ENCODE results near the gene ACTN2. TPM values are rescaled to one million over a fixed set of nuclear protein-coding genes. Genes with fewer than 3 reads are reported as not detected.

ACTN2 gene
- total and polyA plus RNA-seq, 8 donors: 0.37 to 17.4 (median 1.9) TPM; not detected in 1

- H3K36me3 ChIP-seq: no peaks in the 10 kb centered on the region
- H3K27ac ChIP-seq: peak overlapping the region in 1 of 5 donors; percentile 36
- H3K4me3 ChIP-seq: no peak overlapping the region
- intact Hi-C loops (cut with DNase I; ENCODE audit: low total_unique reads): no loop called here
- WGBS, 5 donors: 53 to 76% (median 66%) methylated on average over 5 of the region's 5 CpGs
- TF ChIP-seq EP300 (IDR thresholded peaks at IDR 0.05): no peak
- H3K9me3 ChIP-seq: no peaks in the 10 kb centered on the region
- DNase-seq: peak in 1 of 2 donors; percentile 39
- no peaks in the 10 kb centered on the region for H3K27me3 ChIP-seq
- H3K4me1 ChIP-seq: peaks cover 0 to 13% (median 0%) of the 10 kb centered on the region in 4 donors
These were observed 12.9 kb upstream of the ACTN2 start for GRCh38 chr1:236673289-236673919.

DNA sequence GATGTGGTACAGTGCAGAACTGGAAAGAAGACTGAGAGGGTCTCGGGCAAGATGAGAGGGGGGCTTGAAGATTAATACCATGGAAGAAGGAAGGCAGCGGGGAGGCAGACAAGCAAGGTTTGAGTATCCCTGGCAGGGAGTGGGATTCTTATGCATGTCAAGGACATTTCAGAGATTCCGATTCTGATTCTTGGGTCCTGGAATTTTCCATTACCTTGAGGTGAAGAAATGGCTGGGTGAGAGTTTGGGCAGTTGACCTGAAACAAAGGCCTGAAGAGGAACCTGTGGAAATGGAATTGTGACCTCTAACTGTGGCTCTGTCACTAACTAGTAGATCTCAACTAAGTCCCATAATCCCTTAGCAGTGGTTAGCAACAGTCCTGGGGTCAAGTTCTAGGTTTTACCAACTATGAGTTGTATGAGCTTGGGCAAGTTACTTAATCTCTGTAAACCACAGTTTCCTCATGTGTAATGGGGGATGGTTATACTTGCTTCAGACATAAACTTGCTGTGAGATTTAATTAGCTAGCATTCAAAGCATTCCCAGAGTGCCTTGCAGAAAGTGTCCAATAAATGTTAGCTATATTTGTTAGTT is 8.6 kb upstream of the ACTN2 start:
- no peaks in the 10 kb centered on the region for H3K9me3 ChIP-seq
- no peak overlapping the region for H3K4me3 ChIP-seq
- intact Hi-C loops (cut with DNase I; ENCODE audit: low total_unique reads): no loop called here

GRCh38 chr1:236681219-236681618 is 5.1 kb upstream of the ACTN2 start:
- H3K27ac ChIP-seq: no peak overlapping the region
- 63 to 83% (median 67%) methylated on average over 3 of the region's 3 CpGs for WGBS, 5 donors
- H3K36me3 ChIP-seq: no peaks in the 10 kb centered on the region
- intact Hi-C loops (cut with DNase I; ENCODE audit: low total_unique reads): no loop called here
- TF ChIP-seq EP300 (IDR thresholded peaks at IDR 0.05): no peak
- TF ChIP-seq, protein P1, sequence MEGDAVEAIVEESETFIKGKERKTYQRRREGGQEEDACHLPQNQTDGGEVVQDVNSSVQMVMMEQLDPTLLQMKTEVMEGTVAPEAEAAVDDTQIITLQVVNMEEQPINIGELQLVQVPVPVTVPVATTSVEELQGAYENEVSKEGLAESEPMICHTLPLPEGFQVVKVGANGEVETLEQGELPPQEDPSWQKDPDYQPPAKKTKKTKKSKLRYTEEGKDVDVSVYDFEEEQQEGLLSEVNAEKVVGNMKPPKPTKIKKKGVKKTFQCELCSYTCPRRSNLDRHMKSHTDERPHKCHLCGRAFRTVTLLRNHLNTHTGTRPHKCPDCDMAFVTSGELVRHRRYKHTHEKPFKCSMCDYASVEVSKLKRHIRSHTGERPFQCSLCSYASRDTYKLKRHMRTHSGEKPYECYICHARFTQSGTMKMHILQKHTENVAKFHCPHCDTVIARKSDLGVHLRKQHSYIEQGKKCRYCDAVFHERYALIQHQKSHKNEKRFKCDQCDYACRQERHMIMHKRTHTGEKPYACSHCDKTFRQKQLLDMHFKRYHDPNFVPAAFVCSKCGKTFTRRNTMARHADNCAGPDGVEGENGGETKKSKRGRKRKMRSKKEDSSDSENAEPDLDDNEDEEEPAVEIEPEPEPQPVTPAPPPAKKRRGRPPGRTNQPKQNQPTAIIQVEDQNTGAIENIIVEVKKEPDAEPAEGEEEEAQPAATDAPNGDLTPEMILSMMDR (IDR thresholded peaks at IDR 0.05): no peak
- TF ChIP-seq POLR2AphosphoS5 (IDR thresholded peaks at IDR 0.05): no peak
- TF ChIP-seq POLR2A (IDR thresholded peaks at IDR 0.05): no peak
- no peaks in the 10 kb centered on the region for H3K27me3 ChIP-seq
- H3K9me3 ChIP-seq: no peaks in the 10 kb centered on the region
- H3K4me1 ChIP-seq: no peaks in the 10 kb centered on the region
- H3K4me3 ChIP-seq: no peak overlapping the region
- peak in 1 of 2 donors; percentile 16 for DNase-seq

More for the DNA sequence above, 8.6 kb upstream of the ACTN2 start:
- H3K36me3 ChIP-seq: no peaks in the 10 kb centered on the region
- H3K27me3 ChIP-seq: no peaks in the 10 kb centered on the region
- no peak for DNase-seq
- 61 to 89% (median 74%) methylated on average over 3 of the region's 3 CpGs for WGBS, 5 donors
- H3K4me1 ChIP-seq: peaks cover 0 to 10% (median 0%) of the 10 kb centered on the region in 4 donors
- no peak overlapping the region for H3K27ac ChIP-seq
- TF ChIP-seq POLR2A (IDR thresholded peaks at IDR 0.05) (no peak), EP300 (IDR thresholded peaks at IDR 0.05) (no peak), POLR2AphosphoS5 (IDR thresholded peaks at IDR 0.05) (no peak)
- TF ChIP-seq, protein P1 (IDR thresholded peaks at IDR 0.05): no peak

GRCh38 chr1:236685205-236685916 is 938 bp upstream of the ACTN2 start:
- Histone ChIP-seq H3K36me3 (no peaks in the 10 kb centered on the region), H3K4me1 (peaks cover 11 to 18% (median 14%) of the 10 kb centered on the region in 4 donors), H3K27me3 (peaks cover 0 to 36% (median 27%) of the 10 kb centered on the region in 3 donors), H3K27ac (peak overlapping the region in 1 of 5 donors; percentile 63), H3K4me3 (no peak overlapping the region), H3K9me3 (no peaks in the 10 kb centered on the region)
- TF ChIP-seq POLR2A (IDR thresholded peaks at IDR 0.05) (no peak), POLR2AphosphoS5 (IDR thresholded peaks at IDR 0.05) (no peak), EP300 (IDR thresholded peaks at IDR 0.05) (no peak)
- TF ChIP-seq, protein P1 (IDR thresholded peaks at IDR 0.05): no peak
- peak in 1 of 2 donors; percentile 21 for DNase-seq
- intact Hi-C loops (cut with DNase I; ENCODE audit: low total_unique reads): no loop called here
- WGBS, 5 donors: 69 to 75% (median 71%) methylated on average over 12 of the region's 12 CpGs
